ENCODE data around the gene CDCA8.

Gene CDCA8

GRCh38 chr1:37670133-37670532, 22.2 kb upstream of the CDCA8 start:
- no peak overlapping the region for H3K4me3 ChIP-seq (ENCODE audit: control insufficient read depth, low read depth, low read length)
- no peak for DNase-seq (ENCODE audit: low read depth)
- TF ChIP-seq CTCF (IDR thresholded peaks at IDR 0.05; ENCODE audit: control insufficient read depth, insufficient read depth, low read depth, low read length, missing control alignments): no peak

GRCh38 chr1:37671261-37671660, 21.1 kb upstream of the CDCA8 start:
- DNase-seq (ENCODE audit: low read depth): no peak
- H3K4me3 ChIP-seq (ENCODE audit: control insufficient read depth, low read depth, low read length): no peak overlapping the region
- no peak for TF ChIP-seq CTCF (IDR thresholded peaks at IDR 0.05; ENCODE audit: control insufficient read depth, insufficient read depth, low read depth, low read length, missing control alignments)

- no peak overlapping the region for H3K4me3 ChIP-seq (ENCODE audit: control insufficient read depth, low read depth, low read length)
- no peak for TF ChIP-seq CTCF (IDR thresholded peaks at IDR 0.05; ENCODE audit: control insufficient read depth, insufficient read depth, low read depth, low read length, missing control alignments)
- no peak for DNase-seq (ENCODE audit: low read depth)
These were observed 20.0 kb upstream of the CDCA8 start for GRCh38 chr1:37672136-37672870.

- no peak for TF ChIP-seq CTCF (IDR thresholded peaks at IDR 0.05; ENCODE audit: control insufficient read depth, insufficient read depth, low read depth, low read length, missing control alignments)
- no peak overlapping the region for H3K4me3 ChIP-seq (ENCODE audit: control insufficient read depth, low read depth, low read length)
- no peak for DNase-seq (ENCODE audit: low read depth)
These were observed 18.4 kb upstream of the CDCA8 start for GRCh38 chr1:37673920-37674319.

GRCh38 chr1:37676281-37677142, 15.8 kb upstream of the CDCA8 start:
- peak; percentile 72 for DNase-seq (ENCODE audit: low read depth)
- H3K4me3 ChIP-seq (ENCODE audit: control insufficient read depth, low read depth, low read length): no peak overlapping the region
- TF ChIP-seq CTCF (IDR thresholded peaks at IDR 0.05; ENCODE audit: control insufficient read depth, insufficient read depth, low read depth, low read length, missing control alignments): no peak

- no peak for DNase-seq (ENCODE audit: low read depth)
- no peak overlapping the region for H3K4me3 ChIP-seq (ENCODE audit: control insufficient read depth, low read depth, low read length)
- no peak for TF ChIP-seq CTCF (IDR thresholded peaks at IDR 0.05; ENCODE audit: control insufficient read depth, insufficient read depth, low read depth, low read length, missing control alignments)
These were observed 15.2 kb upstream of the CDCA8 start for GRCh38 chr1:37677143-37677439.
